Measurements from ENCODE around the gene RGS6. TPM values are rescaled to one million over a fixed set of nuclear protein-coding genes. Genes with fewer than 3 reads are reported as not detected.

The RGS6 gene
- total and polyA plus RNA-seq, 2 donors (not counting 1 experiment from before 2014, with no cell fraction given), result not detected

- Histone ChIP-seq H3K4me3 (replicated peaks in 1 of 4; ENCODE audit: control extremely low read depth in 1 of 4, insufficient read depth in 1 of 4, low read depth in 3 of 4, low read length in 4 of 4) (no peak overlapping the region), H3K79me2 (ENCODE audit: control insufficient read depth, insufficient read depth, low read length) (no peaks in the 10 kb centered on the region), H3K4me1 (ENCODE audit: control insufficient read depth, extremely low read depth, insufficient read depth, low read length) (no peaks in the 10 kb centered on the region), H3K27ac (ENCODE audit: insufficient read depth, low read length) (no peak overlapping the region), H3K9me3 (ENCODE audit: control insufficient read depth, insufficient read depth, low read depth, low read length) (no peaks in the 10 kb centered on the region), H3K36me3 (ENCODE audit: control insufficient read depth, insufficient read depth, low read length) (no peaks in the 10 kb centered on the region), H3K4me2 (ENCODE audit: extremely low read depth, insufficient read depth, low read length) (no peak overlapping the region), H2AFZ (ENCODE audit: low read length) (no peak overlapping the region), H4K20me1 (ENCODE audit: control insufficient read depth, extremely low read depth, insufficient read depth, low read length) (no peaks in the 10 kb centered on the region), H3K9ac (ENCODE audit: insufficient read depth, low read length) (no peak overlapping the region), H3K27me3 (ENCODE audit: control insufficient read depth, insufficient read depth, low read length) (no peaks in the 10 kb centered on the region)
- no peak for DNase-seq (ENCODE audit: low read depth in 2 of 2)
- TF ChIP-seq EZH2 (IDR thresholded peaks at IDR 0.05; ENCODE audit: low read length, missing control alignments) (no peak), CTCF (conservative IDR thresholded peaks at IDR 0.05 in 1 of 2, IDR thresholded peaks at IDR 0.05 in 1 of 2; ENCODE audit: low read depth in 1 of 2, low read length in 2 of 2) (no peak)
Measured at GRCh38 chr14:71956920-71957563, 24.8 kb downstream of the RGS6 start.

GRCh38 chr14:71959055-71959454 is 26.8 kb downstream of the RGS6 start:
- H3K9me3 ChIP-seq (ENCODE audit: control insufficient read depth, insufficient read depth, low read depth, low read length), result no peaks in the 10 kb centered on the region
- no peaks in the 10 kb centered on the region for H3K4me1 ChIP-seq (ENCODE audit: control insufficient read depth, extremely low read depth, insufficient read depth, low read length)
- H3K36me3 ChIP-seq (ENCODE audit: control insufficient read depth, insufficient read depth, low read length), result no peaks in the 10 kb centered on the region
- H3K4me2 ChIP-seq (ENCODE audit: extremely low read depth, insufficient read depth, low read length), result no peak overlapping the region
- TF ChIP-seq CTCF (conservative IDR thresholded peaks at IDR 0.05 in 1 of 2, IDR thresholded peaks at IDR 0.05 in 1 of 2; ENCODE audit: low read depth in 1 of 2, low read length in 2 of 2), result no peak
- H3K9ac ChIP-seq (ENCODE audit: insufficient read depth, low read length), result no peak overlapping the region
- H3K79me2 ChIP-seq (ENCODE audit: control insufficient read depth, insufficient read depth, low read length), result no peaks in the 10 kb centered on the region
- no peak overlapping the region for H2AFZ ChIP-seq (ENCODE audit: low read length)
- no peaks in the 10 kb centered on the region for H4K20me1 ChIP-seq (ENCODE audit: control insufficient read depth, extremely low read depth, insufficient read depth, low read length)
- no peak overlapping the region for H3K4me3 ChIP-seq (replicated peaks in 1 of 4; ENCODE audit: control extremely low read depth in 1 of 4, insufficient read depth in 1 of 4, low read depth in 3 of 4, low read length in 4 of 4)
- no peak for DNase-seq (ENCODE audit: low read depth in 2 of 2)
- H3K27me3 ChIP-seq (ENCODE audit: control insufficient read depth, insufficient read depth, low read length), result no peaks in the 10 kb centered on the region
- H3K27ac ChIP-seq (ENCODE audit: insufficient read depth, low read length), result no peak overlapping the region

- Histone ChIP-seq H4K20me1 (ENCODE audit: control insufficient read depth, extremely low read depth, insufficient read depth, low read length) (no peaks in the 10 kb centered on the region), H3K27me3 (ENCODE audit: control insufficient read depth, insufficient read depth, low read length) (no peaks in the 10 kb centered on the region), H3K4me1 (ENCODE audit: control insufficient read depth, extremely low read depth, insufficient read depth, low read length) (no peaks in the 10 kb centered on the region), H3K4me3 (replicated peaks in 1 of 4; ENCODE audit: control extremely low read depth in 1 of 4, insufficient read depth in 1 of 4, low read depth in 3 of 4, low read length in 4 of 4) (no peak overlapping the region), H3K4me2 (ENCODE audit: extremely low read depth, insufficient read depth, low read length) (no peak overlapping the region), H3K9ac (ENCODE audit: insufficient read depth, low read length) (no peak overlapping the region), H2AFZ (ENCODE audit: low read length) (no peak overlapping the region), H3K27ac (ENCODE audit: insufficient read depth, low read length) (no peak overlapping the region), H3K9me3 (ENCODE audit: control insufficient read depth, insufficient read depth, low read depth, low read length) (no peaks in the 10 kb centered on the region), H3K36me3 (ENCODE audit: control insufficient read depth, insufficient read depth, low read length) (no peaks in the 10 kb centered on the region), H3K79me2 (ENCODE audit: control insufficient read depth, insufficient read depth, low read length) (no peaks in the 10 kb centered on the region)
- TF ChIP-seq CTCF (conservative IDR thresholded peaks at IDR 0.05 in 1 of 2, IDR thresholded peaks at IDR 0.05 in 1 of 2; ENCODE audit: low read depth in 1 of 2, low read length in 2 of 2), result no peak
- TF ChIP-seq EZH2 (IDR thresholded peaks at IDR 0.05; ENCODE audit: low read length, missing control alignments), result no peak
- DNase-seq (ENCODE audit: low read depth in 2 of 2), result no peak
Measured at GRCh38 chr14:71960494-71961353, 28.5 kb downstream of the RGS6 start.

Measured in fibroblast of lung (primary cell).